ENCODE results near the gene TAS2R50.
A peak's percentile ranks its signal among the peaks of the same experiment; 100 is the strongest.

The TAS2R50 gene

DNA sequence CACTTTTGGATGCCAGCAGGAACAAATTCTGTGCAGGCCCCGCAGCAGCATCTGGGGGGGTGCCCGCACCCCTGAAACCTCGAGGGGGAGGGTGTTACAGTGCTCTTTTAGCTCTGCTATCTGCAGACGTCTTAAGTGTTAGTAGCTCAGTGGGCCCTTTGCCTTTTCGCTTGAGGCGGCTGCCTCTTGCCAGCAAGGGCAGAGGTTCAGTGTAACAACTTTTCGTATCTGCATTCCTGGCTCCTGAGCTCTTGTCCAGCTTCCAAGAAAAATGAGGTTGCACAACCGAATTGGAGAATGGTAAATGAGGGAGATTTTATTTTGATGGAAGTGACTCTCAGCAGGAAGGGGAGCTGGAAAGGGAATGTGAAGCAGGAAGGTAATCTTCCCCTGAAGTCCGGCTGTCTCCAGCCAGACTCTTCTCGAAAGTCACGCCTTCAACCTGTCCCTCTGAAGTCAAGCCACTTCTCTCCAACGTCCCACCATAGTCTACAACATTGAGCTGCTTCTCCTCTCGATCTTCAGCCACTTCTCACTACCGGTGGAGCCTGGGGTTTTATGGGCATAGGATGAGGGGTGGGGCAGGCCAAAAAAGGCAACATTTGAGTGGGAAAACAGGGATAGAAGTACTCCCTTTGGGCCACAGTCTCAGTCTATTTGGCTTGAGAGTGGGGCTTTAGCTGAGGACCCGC lies 17.8 kb downstream of the TAS2R50 start:
- TF ChIP-seq FOXP2 (optimal IDR thresholded peaks at IDR 0.05; ENCODE audit: borderline replicate concordance, extremely low read depth, extremely low read length, insufficient read depth) (no peak), TAF1 (IDR thresholded peaks at IDR 0.05; ENCODE audit: borderline replicate concordance, insufficient read depth, low read length) (no peak), POLR2AphosphoS5 (IDR thresholded peaks at IDR 0.05; ENCODE audit: low read depth, low read length) (no peak), SIN3A (IDR thresholded peaks at IDR 0.05; ENCODE audit: borderline replicate concordance, insufficient read depth, low read length) (no peak)
- TF ChIP-seq, protein P1, sequence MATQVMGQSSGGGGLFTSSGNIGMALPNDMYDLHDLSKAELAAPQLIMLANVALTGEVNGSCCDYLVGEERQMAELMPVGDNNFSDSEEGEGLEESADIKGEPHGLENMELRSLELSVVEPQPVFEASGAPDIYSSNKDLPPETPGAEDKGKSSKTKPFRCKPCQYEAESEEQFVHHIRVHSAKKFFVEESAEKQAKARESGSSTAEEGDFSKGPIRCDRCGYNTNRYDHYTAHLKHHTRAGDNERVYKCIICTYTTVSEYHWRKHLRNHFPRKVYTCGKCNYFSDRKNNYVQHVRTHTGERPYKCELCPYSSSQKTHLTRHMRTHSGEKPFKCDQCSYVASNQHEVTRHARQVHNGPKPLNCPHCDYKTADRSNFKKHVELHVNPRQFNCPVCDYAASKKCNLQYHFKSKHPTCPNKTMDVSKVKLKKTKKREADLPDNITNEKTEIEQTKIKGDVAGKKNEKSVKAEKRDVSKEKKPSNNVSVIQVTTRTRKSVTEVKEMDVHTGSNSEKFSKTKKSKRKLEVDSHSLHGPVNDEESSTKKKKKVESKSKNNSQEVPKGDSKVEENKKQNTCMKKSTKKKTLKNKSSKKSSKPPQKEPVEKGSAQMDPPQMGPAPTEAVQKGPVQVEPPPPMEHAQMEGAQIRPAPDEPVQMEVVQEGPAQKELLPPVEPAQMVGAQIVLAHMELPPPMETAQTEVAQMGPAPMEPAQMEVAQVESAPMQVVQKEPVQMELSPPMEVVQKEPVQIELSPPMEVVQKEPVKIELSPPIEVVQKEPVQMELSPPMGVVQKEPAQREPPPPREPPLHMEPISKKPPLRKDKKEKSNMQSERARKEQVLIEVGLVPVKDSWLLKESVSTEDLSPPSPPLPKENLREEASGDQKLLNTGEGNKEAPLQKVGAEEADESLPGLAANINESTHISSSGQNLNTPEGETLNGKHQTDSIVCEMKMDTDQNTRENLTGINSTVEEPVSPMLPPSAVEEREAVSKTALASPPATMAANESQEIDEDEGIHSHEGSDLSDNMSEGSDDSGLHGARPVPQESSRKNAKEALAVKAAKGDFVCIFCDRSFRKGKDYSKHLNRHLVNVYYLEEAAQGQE (IDR thresholded peaks at IDR 0.05; ENCODE audit: insufficient read depth in 1 of 2, low read depth in 2 of 2, low read length in 2 of 2), result no peak

DNA sequence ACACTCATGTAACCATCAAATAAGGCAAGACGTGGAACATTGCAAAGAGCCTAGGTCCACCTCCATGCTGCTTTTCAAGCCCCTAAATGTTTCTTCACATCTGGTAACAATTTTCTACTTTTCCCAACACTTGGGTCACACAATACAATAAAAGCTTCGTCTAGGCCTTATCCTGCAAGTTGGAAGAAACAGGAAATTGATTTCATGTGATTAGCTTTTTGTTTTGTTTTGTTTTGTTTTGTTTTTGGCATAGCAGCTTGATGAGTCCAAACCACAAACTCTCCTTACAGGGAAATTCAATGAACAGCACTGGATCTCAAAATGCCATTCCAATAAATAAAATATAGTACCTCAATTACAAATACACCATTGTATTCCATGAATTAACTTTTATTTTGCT lies 19.3 kb downstream of the TAS2R50 start:
- TF ChIP-seq SIN3A (IDR thresholded peaks at IDR 0.05; ENCODE audit: borderline replicate concordance, insufficient read depth, low read length) (no peak), POLR2AphosphoS5 (IDR thresholded peaks at IDR 0.05; ENCODE audit: low read depth, low read length) (0 out of 2 replicates have a peak, but pooled peaks have one; percentile 21)
- TF ChIP-seq, protein P1 (IDR thresholded peaks at IDR 0.05; ENCODE audit: insufficient read depth in 1 of 2, low read depth in 2 of 2, low read length in 2 of 2), result no peak

DNA sequence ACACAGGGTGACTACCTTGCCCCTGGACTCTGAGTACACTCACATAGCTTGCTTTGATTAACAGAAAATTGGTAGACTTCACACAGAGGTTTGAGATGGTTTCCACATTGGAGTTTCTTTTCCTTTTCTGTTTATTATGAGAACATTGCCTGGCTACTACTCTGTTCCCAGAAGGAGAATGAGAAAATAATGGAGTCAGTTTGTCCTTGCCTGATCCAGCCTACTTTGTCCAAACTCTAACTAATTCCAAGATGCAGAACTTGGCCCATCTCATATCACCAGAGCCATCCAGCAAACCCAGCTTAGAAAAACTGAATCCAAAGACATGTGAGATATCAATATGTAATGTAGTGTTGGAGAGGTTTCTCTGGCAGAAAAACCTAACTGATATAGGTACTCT lies 20.4 kb downstream of the TAS2R50 start:
- TF ChIP-seq SIN3A (IDR thresholded peaks at IDR 0.05; ENCODE audit: borderline replicate concordance, insufficient read depth, low read length) (no peak), FOXP2 (optimal IDR thresholded peaks at IDR 0.05; ENCODE audit: borderline replicate concordance, extremely low read depth, extremely low read length, insufficient read depth) (no peak), TAF1 (IDR thresholded peaks at IDR 0.05; ENCODE audit: borderline replicate concordance, insufficient read depth, low read length) (no peak)

DNA sequence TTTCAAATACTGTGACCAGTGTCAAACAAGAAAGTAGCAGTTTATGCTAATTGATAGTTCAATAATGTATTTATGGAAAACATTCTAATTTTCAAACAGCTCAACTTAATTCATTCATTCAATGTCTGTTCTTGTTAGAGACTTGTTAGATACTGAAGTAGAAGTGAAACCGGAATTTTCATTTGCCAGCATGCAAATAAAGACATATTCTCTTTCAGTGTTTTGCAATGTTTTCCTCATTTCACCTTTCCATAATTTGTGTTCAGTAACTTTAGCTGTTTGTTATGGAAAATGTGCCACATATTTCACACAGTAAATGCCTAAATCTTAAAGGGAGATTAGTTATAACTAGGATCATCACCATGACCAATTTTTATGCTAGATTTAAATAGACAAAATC lies 21.2 kb downstream of the TAS2R50 start:
- TF ChIP-seq SIN3A (IDR thresholded peaks at IDR 0.05; ENCODE audit: borderline replicate concordance, insufficient read depth, low read length) (no peak), TAF1 (IDR thresholded peaks at IDR 0.05; ENCODE audit: borderline replicate concordance, insufficient read depth, low read length) (no peak), FOXP2 (optimal IDR thresholded peaks at IDR 0.05; ENCODE audit: borderline replicate concordance, extremely low read depth, extremely low read length, insufficient read depth) (no peak)

DNA sequence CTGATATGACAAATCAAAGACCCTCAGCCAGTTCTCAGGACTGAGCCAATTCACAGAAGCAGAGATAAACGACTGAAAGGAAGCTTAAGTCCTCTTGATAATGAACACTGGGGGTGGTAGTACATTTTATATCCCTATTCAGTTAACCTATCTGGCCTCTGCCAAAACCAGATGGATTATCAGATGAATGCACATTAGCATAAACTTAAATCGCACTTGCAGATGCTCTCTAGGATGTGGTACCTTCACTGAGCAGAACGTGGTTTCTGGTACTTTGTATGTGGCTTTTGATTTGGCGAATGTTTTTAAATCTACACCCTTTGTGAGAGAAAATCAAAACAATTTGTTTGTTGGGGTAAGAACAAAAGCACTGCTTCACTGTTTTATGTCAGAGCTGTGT lies 26.5 kb downstream of the TAS2R50 start:
- TF ChIP-seq TAF1 (IDR thresholded peaks at IDR 0.05; ENCODE audit: borderline replicate concordance, insufficient read depth, low read length), result no peak

DNA sequence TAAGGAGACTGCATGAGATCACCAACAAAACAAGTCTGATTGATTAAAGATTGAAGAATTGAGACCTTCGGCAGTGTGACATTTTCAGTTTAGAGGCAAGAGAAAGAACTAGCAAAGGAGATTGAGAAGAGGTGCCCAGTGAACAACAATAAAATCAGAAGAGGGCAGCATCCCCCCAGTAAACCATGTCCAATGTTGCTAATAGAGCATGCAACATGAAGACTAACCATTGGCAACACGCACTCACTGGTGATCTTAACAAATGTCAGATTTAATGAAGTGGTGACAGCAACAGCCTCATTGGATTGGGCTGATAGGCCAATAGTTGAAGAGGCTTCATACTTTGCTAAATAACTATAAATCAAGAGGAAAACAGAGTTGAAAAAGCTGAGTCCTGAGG lies 26.9 kb downstream of the TAS2R50 start:
- no peak for TF ChIP-seq FOXP2 (optimal IDR thresholded peaks at IDR 0.05; ENCODE audit: borderline replicate concordance, extremely low read depth, extremely low read length, insufficient read depth)
- no peak for TF ChIP-seq SIN3A (IDR thresholded peaks at IDR 0.05; ENCODE audit: borderline replicate concordance, insufficient read depth, low read length)
- TF ChIP-seq TAF1 (IDR thresholded peaks at IDR 0.05; ENCODE audit: borderline replicate concordance, insufficient read depth, low read length), result no peak
- TF ChIP-seq POLR2AphosphoS5 (IDR thresholded peaks at IDR 0.05; ENCODE audit: low read depth, low read length), result no peak
- TF ChIP-seq, protein P1 (IDR thresholded peaks at IDR 0.05; ENCODE audit: insufficient read depth in 1 of 2, low read depth in 2 of 2, low read length in 2 of 2), result no peak

DNA sequence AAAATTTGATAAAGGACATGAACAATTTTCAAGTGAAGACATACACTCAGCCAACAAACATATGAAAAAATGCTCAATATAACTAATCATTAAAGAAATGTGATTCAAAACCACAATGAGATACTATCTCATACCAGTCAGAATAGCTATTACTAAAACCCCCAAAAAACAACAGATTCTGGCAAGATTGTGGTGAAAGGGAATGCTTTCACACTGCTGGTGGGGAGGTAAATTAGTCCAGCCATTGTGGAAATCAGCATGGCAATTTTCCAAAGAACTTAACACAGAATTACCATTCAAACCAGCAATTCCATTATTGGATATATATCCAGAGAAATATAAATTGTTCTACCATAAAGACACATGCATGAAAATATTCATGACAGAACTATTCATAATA lies 29.0 kb downstream of the TAS2R50 start:
- TF ChIP-seq TAF1 (IDR thresholded peaks at IDR 0.05; ENCODE audit: borderline replicate concordance, insufficient read depth, low read length), result no peak
- no peak for TF ChIP-seq POLR2AphosphoS5 (IDR thresholded peaks at IDR 0.05; ENCODE audit: low read depth, low read length)
- no peak for TF ChIP-seq SIN3A (IDR thresholded peaks at IDR 0.05; ENCODE audit: borderline replicate concordance, insufficient read depth, low read length)
- TF ChIP-seq, protein P1 (IDR thresholded peaks at IDR 0.05; ENCODE audit: insufficient read depth in 1 of 2, low read depth in 2 of 2, low read length in 2 of 2), result no peak
- no peak for TF ChIP-seq FOXP2 (optimal IDR thresholded peaks at IDR 0.05; ENCODE audit: borderline replicate concordance, extremely low read depth, extremely low read length, insufficient read depth)

Measured in PFSK-1 (cell line).